Muscle layer of duodenum (tissue), 2 donors: Measurements from ENCODE around the gene NVL.
"Not testable (repeated sequence)": the region's sequence is repeated elsewhere in the genome, so short reads cannot be mapped to it uniquely, and the experiment has no call there.

Experiments
- H3K27ac ChIP-seq: one replicate; pipeline ENCODE4 v1.7.0; 2013; ENCODE audit warnings: mild to moderate bottlenecking, low read length
- H3K27me3 ChIP-seq: one replicate; pipeline ENCODE4 v1.7.0; 2013; ENCODE audit warnings: low read depth, mild to moderate bottlenecking, control low read depth, low read length
- H3K36me3 ChIP-seq, 2 donors: one replicate each; pipeline ENCODE4 v1.7.0; 2013; ENCODE audit warnings: low read length in 2 of 2, control low read depth in 1 of 2, mild to moderate bottlenecking in 1 of 2; ENCODE audit not compliant: insufficient read depth in 2 of 2, control insufficient read depth in 1 of 2
- H3K4me1 ChIP-seq, 2 donors: one replicate each; pipeline ENCODE4 v1.7.0; 2013; ENCODE audit warnings: low read length in 2 of 2, mild to moderate bottlenecking in 2 of 2, control low read depth in 1 of 2, moderate library complexity in 1 of 2; ENCODE audit not compliant: insufficient read depth in 2 of 2, control insufficient read depth in 1 of 2
- H3K4me3 ChIP-seq, 2 donors: one replicate each; pipeline ENCODE4 v1.7.0; 2013; ENCODE audit warnings: low read length in 2 of 2, low read depth in 1 of 2, mild to moderate bottlenecking in 1 of 2
- H3K9me3 ChIP-seq, 2 donors: one replicate each; pipeline ENCODE4 v1.7.0; 2013; ENCODE audit warnings: low read length in 2 of 2, control low read depth in 1 of 2, mild to moderate bottlenecking in 1 of 2; ENCODE audit not compliant: control insufficient read depth in 1 of 2
- donor health status: healthy.

Gene NVL

DNA sequence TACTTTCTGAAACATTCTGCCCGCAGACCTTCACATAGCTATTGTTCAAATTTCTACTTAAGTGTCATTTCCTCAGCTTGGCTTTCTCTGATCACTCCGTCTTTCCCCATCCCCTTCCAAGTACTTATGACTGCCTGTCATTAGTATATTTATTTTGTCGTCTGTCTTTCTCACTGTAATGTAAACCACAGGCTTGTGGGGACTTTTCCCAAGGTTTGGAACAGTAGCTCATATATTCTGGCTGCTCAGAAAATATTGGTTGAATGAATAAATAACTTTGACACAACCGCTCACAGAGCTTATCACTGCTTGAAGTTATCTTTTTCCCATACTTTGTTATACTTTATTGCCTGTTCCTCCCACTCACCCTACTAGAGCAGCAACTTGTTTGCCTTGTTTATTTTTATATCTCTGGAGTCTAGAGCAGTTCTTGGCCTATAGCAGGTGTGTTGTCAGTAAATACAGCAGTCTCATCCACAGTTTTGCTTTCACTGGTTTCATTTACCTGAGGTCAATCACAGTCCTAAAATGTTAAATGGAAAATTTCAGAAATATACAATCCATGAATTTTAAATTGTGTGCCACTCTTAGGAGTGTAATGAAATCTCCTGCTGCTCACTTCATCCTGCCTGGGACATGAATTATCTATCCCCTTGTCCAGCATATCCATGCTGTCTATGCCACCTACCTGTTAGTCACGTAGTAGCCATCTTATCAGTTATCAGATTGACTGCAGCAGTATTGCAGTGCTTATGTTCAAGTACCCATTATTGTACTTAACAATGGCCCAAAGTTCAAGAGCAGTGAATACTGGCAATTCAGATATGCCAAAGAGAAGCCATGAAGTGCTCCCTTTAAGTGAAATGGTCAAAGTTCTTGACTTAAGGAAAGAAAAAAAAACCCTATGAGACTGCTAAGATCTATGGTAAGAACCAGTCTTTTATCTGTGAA, 24.3 kb upstream of the NVL start:
- Histone ChIP-seq H3K36me3 (no peaks in the 10 kb centered on the region), H3K27ac (no peak overlapping the region), H3K4me3 (no peak overlapping the region), H3K9me3 (no peaks in the 10 kb centered on the region), H3K27me3 (no peaks in the 10 kb centered on the region), H3K4me1 (peaks cover 9 to 19% of the 10 kb centered on the region in 2 donors)

DNA sequence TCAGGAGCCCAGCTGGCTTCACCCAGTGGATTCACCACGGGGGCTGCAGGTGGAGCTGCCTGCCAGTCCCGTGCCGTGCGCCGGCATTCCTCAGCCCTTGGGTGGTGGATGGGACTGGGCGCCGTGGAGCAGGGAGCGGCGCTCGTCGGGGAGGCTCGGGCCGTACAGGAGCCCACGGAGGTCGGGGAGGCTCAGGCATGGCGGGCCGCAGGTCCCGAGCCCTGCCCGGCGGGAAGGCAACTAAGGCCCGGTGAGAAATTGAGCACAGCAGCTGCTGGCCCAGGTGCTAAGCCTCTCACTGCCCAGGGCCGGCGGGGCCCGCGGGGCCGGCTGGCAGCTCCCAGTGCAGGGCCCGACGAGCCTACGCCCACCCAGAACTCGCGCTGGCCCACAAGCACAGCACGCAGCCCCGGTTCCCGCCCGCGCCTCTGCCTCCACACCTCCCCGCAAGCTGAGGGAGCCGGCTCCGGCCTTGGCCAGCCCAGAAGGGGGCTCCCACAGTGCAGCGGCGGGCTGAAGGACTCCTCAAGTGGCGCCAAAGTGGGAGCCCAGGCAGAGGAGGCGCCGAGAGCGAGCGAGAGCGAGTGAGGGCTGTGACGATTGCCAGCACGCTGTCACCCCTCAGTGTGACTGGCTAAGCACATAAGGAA, 22.6 kb upstream of the NVL start:
- not testable (repeated sequence) for H3K4me1 ChIP-seq, H3K27ac ChIP-seq, H3K4me3 ChIP-seq, H3K9me3 ChIP-seq, H3K27me3 ChIP-seq, H3K36me3 ChIP-seq

DNA sequence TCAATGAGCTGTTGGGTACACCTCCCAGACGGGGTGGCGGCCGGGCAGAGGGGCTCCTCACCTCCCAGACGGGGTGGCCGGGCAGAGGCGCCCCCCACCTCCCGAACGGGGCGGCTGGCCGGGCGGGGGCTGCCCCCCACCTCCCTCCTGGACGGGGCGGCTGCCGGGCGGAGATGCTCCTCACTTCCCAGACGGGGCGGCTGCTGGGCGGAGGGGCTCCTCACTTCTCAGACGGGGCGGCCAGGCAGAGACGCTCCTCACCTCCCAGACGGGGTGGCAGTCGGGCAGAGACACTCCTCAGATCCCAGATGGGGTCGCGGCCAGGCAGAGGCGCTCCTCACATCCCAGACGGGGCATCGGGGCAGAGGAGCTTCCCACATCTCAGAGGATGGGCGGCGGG, 19.7 kb upstream of the NVL start:
- not testable (repeated sequence) for H3K9me3 ChIP-seq, H3K27me3 ChIP-seq, H3K36me3 ChIP-seq, H3K27ac ChIP-seq, H3K4me1 ChIP-seq, H3K4me3 ChIP-seq

DNA sequence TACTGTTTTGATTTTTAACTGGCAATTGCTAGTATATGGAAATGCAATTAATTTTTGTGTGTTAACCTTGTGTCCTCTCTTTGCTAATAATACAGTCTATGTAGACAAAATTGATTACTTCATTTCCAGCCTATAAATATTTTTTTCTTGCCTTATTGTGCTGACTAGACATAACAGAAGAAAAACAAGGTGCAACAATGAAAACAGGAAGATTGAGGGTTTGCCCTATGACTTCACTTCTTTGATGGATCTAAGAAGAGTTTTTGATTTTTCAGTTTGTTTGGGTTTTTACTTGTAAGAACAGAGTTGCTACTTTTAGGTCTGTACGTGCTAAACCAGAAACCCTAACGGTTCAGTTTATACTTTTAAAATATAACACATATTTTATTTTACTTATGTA, 18.2 kb upstream of the NVL start:
- Histone ChIP-seq H3K9me3 (peaks cover 4 to 15% of the 10 kb centered on the region in 2 donors), H3K27ac (no peak overlapping the region), H3K4me3 (no peak overlapping the region), H3K4me1 (no peaks in the 10 kb centered on the region), H3K36me3 (no peaks in the 10 kb centered on the region), H3K27me3 (no peaks in the 10 kb centered on the region)

DNA sequence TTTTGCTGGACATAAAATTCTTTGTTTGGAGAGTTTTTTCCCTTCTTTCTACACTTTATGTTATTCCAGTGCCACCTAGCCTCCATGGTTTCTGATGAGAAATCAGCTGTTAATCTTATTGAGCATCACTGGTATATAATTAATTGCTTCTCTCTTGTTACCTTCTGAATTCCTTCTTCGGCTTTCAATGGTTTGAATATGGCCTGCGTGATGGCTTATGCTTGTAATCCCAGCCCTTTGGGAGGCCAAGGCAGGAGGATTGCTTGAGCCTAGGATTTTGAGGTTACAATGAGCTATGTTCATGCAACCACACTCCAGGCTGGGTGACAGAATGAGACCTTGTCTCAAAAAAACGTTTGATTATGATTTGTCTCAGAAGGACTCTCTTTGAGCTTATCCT, 13.7 kb upstream of the NVL start:
- Histone ChIP-seq H3K4me3 (no peak overlapping the region), H3K27ac (no peak overlapping the region), H3K36me3 (no peaks in the 10 kb centered on the region), H3K27me3 (no peaks in the 10 kb centered on the region), H3K9me3 (peaks cover 4 to 15% of the 10 kb centered on the region in 2 donors), H3K4me1 (peaks cover 0 to 7% of the 10 kb centered on the region in 2 donors)

DNA sequence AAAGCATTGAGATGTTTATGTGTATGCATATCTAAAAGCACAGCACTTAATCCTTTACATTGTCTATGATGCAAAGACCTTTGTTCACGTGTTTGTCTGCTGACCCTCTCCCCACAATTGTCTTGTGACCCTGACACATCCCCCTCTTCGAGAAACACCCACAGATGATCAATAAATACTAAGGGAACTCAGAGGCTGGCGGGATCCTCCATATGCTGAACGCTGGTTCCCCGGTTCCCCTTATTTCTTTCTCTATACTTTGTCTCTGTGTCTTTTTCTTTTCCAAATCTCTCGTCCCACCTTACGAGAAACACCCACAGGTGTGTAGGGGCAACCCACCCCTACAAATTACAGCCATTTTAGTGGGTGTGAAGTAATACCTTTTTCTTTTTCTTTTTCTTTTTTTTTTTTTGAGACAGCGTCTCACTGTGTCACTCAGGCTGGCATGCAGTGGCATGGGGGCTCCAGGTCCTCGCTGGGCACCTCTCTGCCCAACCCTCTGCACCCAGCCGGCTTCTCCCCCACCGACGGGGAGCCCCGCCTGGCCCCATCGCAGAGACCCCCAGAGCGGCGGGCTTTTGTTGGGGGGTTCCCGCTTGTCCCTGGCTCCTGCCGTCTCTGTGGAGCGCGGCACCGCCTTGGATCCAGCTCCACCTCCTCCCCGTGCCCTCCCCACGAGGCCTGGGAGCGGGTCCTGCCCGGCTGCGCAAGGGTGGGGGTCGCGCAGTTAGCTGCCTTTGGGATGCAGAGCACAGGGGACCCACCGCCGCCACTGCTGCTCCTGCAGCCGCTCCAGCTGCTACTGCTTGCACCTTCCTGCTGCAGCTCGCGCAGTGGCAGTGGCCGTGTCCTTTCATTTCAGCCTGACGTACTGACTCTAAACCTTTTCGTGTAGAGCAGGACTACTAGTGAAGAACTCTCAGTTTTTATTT, 10.7 kb upstream of the NVL start:
- H3K9me3 ChIP-seq: peaks cover 4 to 15% of the 10 kb centered on the region in 2 donors
- peak overlapping the region; percentile 30 to 66 for H3K4me3 ChIP-seq
- H3K27ac ChIP-seq: not testable (repeated sequence)

DNA sequence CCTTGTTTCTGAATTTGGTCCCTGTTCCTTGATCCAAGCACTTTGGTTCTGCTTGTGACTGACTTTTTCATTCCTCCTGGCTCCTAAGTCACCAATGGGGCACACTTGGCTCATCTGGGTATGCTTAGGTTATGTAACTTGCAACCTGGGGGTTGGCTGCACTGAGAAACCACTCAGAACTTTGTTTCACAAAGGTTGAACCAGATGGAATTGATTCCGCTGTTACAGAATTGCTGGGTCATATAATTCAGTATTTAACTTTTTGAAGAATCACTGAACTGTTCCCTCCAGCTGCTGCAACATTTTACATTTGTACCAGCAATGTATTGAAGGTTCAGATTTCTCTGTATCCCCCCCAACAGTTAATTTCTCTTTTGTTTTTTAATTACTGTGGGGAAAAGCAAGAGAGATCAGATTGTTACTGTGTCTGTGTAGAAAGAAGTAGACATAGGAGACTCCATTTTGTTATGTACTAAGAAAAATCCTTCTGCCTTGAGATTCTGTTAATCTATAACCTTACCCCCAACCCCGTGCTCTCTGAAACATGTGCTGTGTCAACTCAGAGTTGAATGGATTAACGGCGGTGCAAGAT, 9.6 kb upstream of the NVL start:
- H3K4me3 ChIP-seq: no peak overlapping the region
- no peak overlapping the region for H3K27ac ChIP-seq
- peaks cover 4 to 15% of the 10 kb centered on the region in 2 donors for H3K9me3 ChIP-seq

More for the DNA sequence above, 10.7 kb upstream of the NVL start:
- not testable (repeated sequence) for H3K4me1 ChIP-seq, H3K36me3 ChIP-seq, H3K27me3 ChIP-seq

DNA sequence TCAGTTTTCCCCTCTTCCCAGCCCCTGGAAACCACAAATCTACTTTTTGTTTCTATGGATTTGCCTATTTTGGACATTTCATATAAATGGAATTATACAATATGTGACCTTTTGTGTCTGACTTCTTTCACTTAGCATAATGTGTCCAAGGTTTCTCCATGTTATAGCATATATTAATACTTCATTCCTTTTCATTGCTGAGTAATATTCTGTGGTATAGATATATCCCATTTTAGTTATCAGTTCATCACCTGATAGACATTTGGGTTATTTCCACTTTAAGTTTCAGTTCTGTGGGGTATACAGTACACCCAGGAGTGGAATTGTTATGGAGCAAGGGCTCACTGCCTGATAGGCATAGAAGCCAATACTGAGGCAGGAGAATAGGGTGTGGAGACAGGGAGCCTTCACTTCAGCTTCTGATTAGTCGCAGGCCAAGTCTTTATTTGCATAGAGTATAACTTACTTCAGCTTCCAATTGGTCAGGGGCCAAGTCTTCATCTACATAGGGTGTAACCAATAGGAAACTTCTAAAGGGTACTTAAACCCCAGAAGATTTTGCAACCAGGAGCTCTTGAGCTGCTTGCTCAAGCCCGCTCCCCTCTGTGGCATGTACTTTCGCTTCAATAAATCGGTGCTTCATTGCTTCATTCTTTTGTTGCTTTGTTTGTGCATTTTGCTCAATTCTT, 8.3 kb upstream of the NVL start:
- H3K4me3 ChIP-seq: no peak overlapping the region
- peaks cover 0 to 7% of the 10 kb centered on the region in 2 donors for H3K4me1 ChIP-seq
- H3K9me3 ChIP-seq: peaks cover 0 to 2% of the 10 kb centered on the region in 2 donors
- H3K36me3 ChIP-seq: no peaks in the 10 kb centered on the region
- no peaks in the 10 kb centered on the region for H3K27me3 ChIP-seq
- no peak overlapping the region for H3K27ac ChIP-seq

More for the DNA sequence above, 9.6 kb upstream of the NVL start:
- no peaks in the 10 kb centered on the region for H3K36me3 ChIP-seq
- peaks cover 0 to 7% of the 10 kb centered on the region in 2 donors for H3K4me1 ChIP-seq
- H3K27me3 ChIP-seq: no peaks in the 10 kb centered on the region

DNA sequence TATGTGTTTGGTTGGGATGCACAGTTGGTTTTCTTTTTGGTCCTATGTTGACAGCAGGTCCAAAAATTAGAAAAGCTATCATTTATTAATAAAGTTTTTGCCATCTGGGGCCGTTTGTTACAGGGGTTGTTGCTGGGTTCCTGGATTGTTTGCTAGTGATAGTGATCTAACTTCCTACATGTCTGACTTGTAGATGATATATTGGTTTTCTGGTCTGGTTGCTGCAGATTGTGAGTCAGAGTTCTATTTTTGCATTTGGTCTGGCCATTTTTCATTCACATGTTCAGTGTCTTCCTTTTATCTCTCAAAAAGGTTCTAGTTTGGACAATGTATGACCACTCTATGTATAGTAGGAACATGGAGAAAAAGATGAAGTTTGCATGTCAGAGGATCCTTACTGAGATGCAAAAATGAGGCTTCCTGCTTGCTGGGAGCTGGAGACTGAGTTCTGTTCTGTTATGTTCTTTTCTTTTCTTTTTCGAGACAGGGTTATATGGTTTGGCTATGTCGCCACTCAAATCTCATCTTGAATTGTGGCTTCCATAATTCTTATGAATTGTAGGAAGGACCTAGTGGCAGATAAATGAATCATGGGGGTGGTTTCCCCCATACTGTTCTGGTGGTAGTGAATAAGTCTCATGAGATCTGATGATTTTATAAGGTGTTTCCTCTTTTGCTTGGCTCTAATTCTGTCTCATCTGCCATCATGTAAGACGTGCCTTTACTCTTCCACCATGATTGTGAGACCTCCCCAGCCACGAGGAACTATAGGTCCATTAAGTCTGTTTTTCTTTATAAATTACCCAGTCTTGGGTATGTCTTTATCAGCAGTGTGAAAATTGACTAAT, 4.2 kb upstream of the NVL start:
- no peak overlapping the region for H3K27ac ChIP-seq
- no peak overlapping the region for H3K4me3 ChIP-seq
- H3K36me3 ChIP-seq: no peaks in the 10 kb centered on the region
- no peaks in the 10 kb centered on the region for H3K9me3 ChIP-seq
- H3K4me1 ChIP-seq: peaks cover 0 to 12% of the 10 kb centered on the region in 2 donors
- no peaks in the 10 kb centered on the region for H3K27me3 ChIP-seq
